ENCODE data around the gene C5orf63.

Gene C5orf63

GRCh38 chr5:127064253-127064840 lies 9.0 kb downstream of the C5orf63 start:
- DNase-seq (ENCODE audit: low read depth), result no peak
- no peak overlapping the region for H3K4me3 ChIP-seq (ENCODE audit: low read depth, low read length)
- in situ Hi-C loops (cut with HindIII; ENCODE audit: low sequenced_read_pairs), result no loop called here
- no peak for TF ChIP-seq CTCF (IDR thresholded peaks at IDR 0.05; ENCODE audit: low read depth, low read length, missing control alignments)

DNA sequence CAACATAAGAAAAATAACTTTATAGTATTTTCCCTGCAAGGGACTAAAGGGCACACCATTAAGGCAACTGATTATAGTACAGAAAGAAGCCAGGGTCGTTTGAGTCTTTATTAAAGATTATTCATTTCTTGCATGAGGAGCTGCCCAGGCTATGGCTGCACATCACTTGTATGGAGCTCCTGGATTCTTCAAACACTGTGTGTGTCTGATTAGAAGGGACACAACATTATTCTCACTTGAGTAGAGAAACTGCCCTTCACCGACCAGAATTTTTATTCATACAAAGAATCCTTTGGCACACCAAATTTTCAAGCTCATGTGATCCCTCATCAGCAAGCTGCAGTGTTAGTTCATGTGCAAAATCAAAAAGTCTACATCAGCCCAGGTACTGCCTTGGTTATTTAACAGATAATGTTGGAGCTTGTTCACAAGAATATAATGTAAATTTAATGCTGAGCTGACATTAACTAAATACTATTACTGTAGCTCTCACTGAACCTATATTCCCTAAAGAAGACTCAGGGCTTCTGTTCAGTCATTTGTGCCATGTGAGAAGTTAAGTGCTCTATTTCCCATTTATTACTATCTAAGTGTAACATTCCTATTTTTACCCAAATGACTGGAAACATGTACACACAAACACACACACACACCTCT lies 9.9 kb downstream of the C5orf63 start:
- DNase-seq (ENCODE audit: low read depth), result no peak
- TF ChIP-seq CTCF (IDR thresholded peaks at IDR 0.05; ENCODE audit: low read depth, low read length, missing control alignments), result no peak
- in situ Hi-C loops (cut with HindIII; ENCODE audit: low sequenced_read_pairs), result no loop called here
- no peak overlapping the region for H3K4me3 ChIP-seq (ENCODE audit: low read depth, low read length)

- no peak for TF ChIP-seq CTCF (IDR thresholded peaks at IDR 0.05; ENCODE audit: low read depth, low read length, missing control alignments)
- in situ Hi-C loops (cut with HindIII; ENCODE audit: low sequenced_read_pairs), result no loop called here
- no peak overlapping the region for H3K4me3 ChIP-seq (ENCODE audit: low read depth, low read length)
- DNase-seq (ENCODE audit: low read depth), result no peak
Measured at GRCh38 chr5:127061956-127062355, 11.3 kb downstream of the C5orf63 start.

DNA sequence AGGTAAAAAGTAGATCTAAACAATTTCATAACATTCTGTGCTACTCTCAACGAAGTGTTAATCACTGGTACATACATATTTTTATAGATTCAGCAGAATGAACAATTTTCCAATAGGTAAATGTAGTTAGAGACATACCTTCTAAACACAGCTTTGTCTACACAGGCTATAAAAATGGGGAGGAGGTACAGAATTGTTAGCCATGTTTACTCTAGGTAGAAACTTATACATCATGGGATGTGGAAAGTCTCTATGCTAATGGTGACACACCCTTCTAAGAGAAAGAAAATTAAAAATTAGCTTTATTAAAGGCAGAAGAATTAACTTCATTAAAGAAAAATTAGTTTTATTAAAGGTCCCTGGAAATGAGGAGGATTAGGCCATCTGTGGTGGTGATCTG lies 11.8 kb downstream of the C5orf63 start:
- in situ Hi-C loops (cut with HindIII; ENCODE audit: low sequenced_read_pairs), result no loop called here
- no peak for TF ChIP-seq CTCF (IDR thresholded peaks at IDR 0.05; ENCODE audit: low read depth, low read length, missing control alignments)
- H3K4me3 ChIP-seq (ENCODE audit: low read depth, low read length), result no peak overlapping the region
- no peak for DNase-seq (ENCODE audit: low read depth)

DNA sequence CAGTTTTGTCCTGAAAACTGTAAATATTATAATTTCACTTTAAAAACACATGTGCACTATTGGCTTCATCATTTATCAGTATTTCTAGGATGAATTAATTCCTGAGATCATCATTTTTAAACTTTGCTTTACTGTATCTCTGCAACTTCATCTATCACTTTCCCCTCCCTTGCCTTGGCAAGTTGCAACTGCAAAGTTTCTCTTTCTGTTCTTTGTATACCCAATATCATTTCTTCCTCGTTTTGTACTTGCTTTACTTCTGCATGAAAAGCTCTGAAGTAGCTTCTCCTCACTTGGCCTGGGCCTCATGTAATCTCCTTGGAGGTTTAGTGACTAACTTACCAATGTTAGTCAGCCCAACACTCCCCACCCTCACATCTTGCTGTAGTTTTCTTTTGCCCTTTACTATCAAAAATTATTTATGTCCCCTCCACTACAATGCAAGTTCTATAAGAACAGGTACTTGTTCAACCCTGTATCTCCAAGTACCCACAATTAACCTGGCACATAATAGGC lies 12.8 kb downstream of the C5orf63 start:
- TF ChIP-seq CTCF (IDR thresholded peaks at IDR 0.05; ENCODE audit: low read depth, low read length, missing control alignments), result no peak
- H3K4me3 ChIP-seq (ENCODE audit: low read depth, low read length), result no peak overlapping the region
- DNase-seq (ENCODE audit: low read depth), result no peak
- in situ Hi-C loops (cut with HindIII; ENCODE audit: low sequenced_read_pairs), result no loop called here

DNA sequence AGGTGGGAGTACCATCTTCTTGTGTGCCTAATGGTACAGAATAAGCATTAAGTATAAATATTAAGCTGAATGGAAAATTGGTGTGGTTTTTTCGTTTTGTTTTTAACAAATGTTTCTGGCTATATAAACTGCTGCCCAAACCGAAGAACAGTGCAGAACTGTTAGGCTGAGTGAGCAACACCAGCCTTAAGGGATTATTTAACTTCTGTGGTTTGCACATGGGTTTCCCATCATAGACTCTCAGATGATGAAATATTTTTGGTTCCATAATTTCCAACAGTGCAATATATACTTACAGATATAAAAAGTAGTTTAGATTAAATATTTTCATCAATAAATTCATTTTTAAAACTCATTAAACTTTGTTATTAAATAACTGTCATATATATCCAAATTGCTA lies 16.4 kb downstream of the C5orf63 start:
- no peak for DNase-seq (ENCODE audit: low read depth)
- in situ Hi-C loops (cut with HindIII; ENCODE audit: low sequenced_read_pairs), result no loop called here
- no peak overlapping the region for H3K4me3 ChIP-seq (ENCODE audit: low read depth, low read length)
- TF ChIP-seq CTCF (IDR thresholded peaks at IDR 0.05; ENCODE audit: low read depth, low read length, missing control alignments), result no peak
